B cell (primary cell): ENCODE measurements around the gene RPS26. TPM values are rescaled to one million over a fixed set of nuclear protein-coding genes. Genes with fewer than 3 reads are reported as not detected.

ENCODE experiments used
- ATAC-seq: fragments of 200-7000 bp; cut with Tn5 transposase; one replicate; pipeline ENCODE4 v1.10.0; 2021; ENCODE audit warnings: low read depth, mild to moderate bottlenecking, moderate number of reproducible peaks, moderate library complexity
- CTCF ChIA-PET: fragments of 350-600 bp; sonication (Branson Sonifier 250); formaldehyde crosslinking; loops from one replicate; lab custom pipeline; 2021; ENCODE audit warnings: antibody characterized with exemption, inconsistent platforms; lab: Charles Lee
- POLR2A ChIA-PET: fragments of 350-600 bp; sonication (Branson Sonifier 250); formaldehyde crosslinking; loops from one replicate; lab custom pipeline; 2021; ENCODE audit warnings: antibody characterized with exemption; lab: Charles Lee
- DNase-seq: peaks from one replicate; pipeline ENCODE4 v3.0.0; 2013
- H2AFZ ChIP-seq: 2 replicates; pipeline ENCODE4 v1.6.1; 2012; ENCODE audit warnings: mild to moderate bottlenecking, low read depth, low read length; ENCODE audit not compliant: insufficient read depth, poor library complexity, severe bottlenecking
- H3K27ac ChIP-seq, 2 donors: 1 replicate in 1 of 2; 2 replicates in 1 of 2; pipeline ENCODE4 v1.5.1; 2012 to 2013; ENCODE audit warnings: low read length in 2 of 2, mild to moderate bottlenecking in 2 of 2, moderate library complexity in 1 of 2
- H3K27me3 ChIP-seq, 4 experiments: fragments of 200-600 bp in 1 of 4; sonication (generic) in 1 of 4; replicated peaks in 1 of 4; 1 replicate in 2 of 4; 2 replicates in 2 of 4; pipeline versions ENCODE4 v1.6.1 to v1.7.0; 2013 to 2016; ENCODE audit warnings: low read length in 3 of 4, mild to moderate bottlenecking in 2 of 4, mixed read lengths in 1 of 4, moderate library complexity in 1 of 4; ENCODE audit not compliant: insufficient read depth in 4 of 4, control insufficient read depth in 3 of 4; ENCODE audit errors: control extremely low read depth in 1 of 4
- H3K36me3 ChIP-seq, 2 experiments: replicated peaks in 1 of 2; 1 replicate in 1 of 2; 2 replicates in 1 of 2; pipeline versions ENCODE4 v1.6.1 to v1.7.1; 2013; ENCODE audit warnings: low read length in 1 of 2; ENCODE audit not compliant: insufficient read depth in 2 of 2, control insufficient read depth in 1 of 2; ENCODE audit errors: control extremely low read depth in 1 of 2, extremely low read depth in 1 of 2
- H3K4me1 ChIP-seq, 2 donors: fragments of 200-600 bp in 1 of 2; sonication (generic) in 1 of 2; 1 replicate in 1 of 2; 2 replicates in 1 of 2; pipeline versions ENCODE4 v1.5.1 to v1.6.1; 2013 to 2017; ENCODE audit warnings: low read length in 2 of 2; ENCODE audit not compliant: control insufficient read depth in 2 of 2, insufficient read depth in 2 of 2
- H3K4me2 ChIP-seq: replicated peaks from 2 replicates; pipeline ENCODE3; 2012; ENCODE audit warnings: mild to moderate bottlenecking, low read depth, low read length; ENCODE audit not compliant: poor library complexity, severe bottlenecking
- H3K4me3 ChIP-seq, 5 experiments: fragments of 200-600 bp in 1 of 5; sonication (generic) in 1 of 5; 1 replicate in 3 of 5; 2 replicates in 2 of 5; pipeline versions ENCODE4 v1.5.1 to v1.7.0; 2011 to 2016; ENCODE audit warnings: low read length in 4 of 5, mild to moderate bottlenecking in 4 of 5, low read depth in 2 of 5, control low read depth in 1 of 5, moderate library complexity in 1 of 5; ENCODE audit not compliant: insufficient read depth in 1 of 5; ENCODE audit errors: control extremely low read depth in 1 of 5, extremely low read depth in 1 of 5
- H3K79me2 ChIP-seq: fragments of 200-600 bp; sonication (generic); one replicate; pipeline ENCODE4 v1.6.0; 2016; ENCODE audit warnings: low read length; ENCODE audit not compliant: control insufficient read depth, insufficient read depth
- H3K9ac ChIP-seq: fragments of 200-600 bp; sonication (generic); 2 replicates; pipeline ENCODE4 v1.6.1; 2017; ENCODE audit warnings: mild to moderate bottlenecking, low read length, moderate library complexity
- H3K9me3 ChIP-seq, 3 donors: one replicate each; pipeline versions ENCODE4 v1.6.1 to v1.7.1; 2013; ENCODE audit warnings: low read length in 2 of 3; ENCODE audit not compliant: control insufficient read depth in 2 of 3, insufficient read depth in 1 of 3; ENCODE audit errors: control extremely low read depth in 1 of 3
- H4K20me1 ChIP-seq: 2 replicates; pipeline ENCODE4 v1.6.0; 2012; ENCODE audit warnings: mild to moderate bottlenecking, low read length; ENCODE audit not compliant: insufficient read depth, control insufficient read depth, poor library complexity, severe bottlenecking
- H3K27ac Mint-ChIP-seq: one replicate; pipeline ENCODE4 v1.8.0; 2021; ENCODE audit warnings: mixed read lengths
- H3K27me3 Mint-ChIP-seq: one replicate; pipeline ENCODE4 v1.8.0; 2021; ENCODE audit warnings: mixed read lengths
- H3K4me1 Mint-ChIP-seq: one replicate; pipeline ENCODE4 v1.8.0; 2021; ENCODE audit warnings: mixed read lengths
- H3K4me3 Mint-ChIP-seq: one replicate; pipeline ENCODE4 v1.8.0; 2021; ENCODE audit warnings: mixed read lengths
- H3K9me3 Mint-ChIP-seq: one replicate; pipeline ENCODE4 v1.8.0; 2022; ENCODE audit warnings: mixed read lengths; ENCODE audit not compliant: insufficient read depth
- EZH2 ChIP-seq: IDR thresholded peaks from 2 replicates; pipeline ENCODE4 v1.6.1; 2012; ENCODE audit warnings: borderline replicate concordance, low read depth, mild to moderate bottlenecking, moderate library complexity, low read length; ENCODE audit not compliant: insufficient read depth, poor library complexity, severe bottlenecking
- WGBS: methylation state at CpG from one replicate; pipeline ENCODE4 v1.1.5; 2013; ENCODE audit warnings: missing lambda C conversion rate; ENCODE audit not compliant: insufficient coverage; 5-methylcytosine and 5-hydroxymethylcytosine counted together
- intact Hi-C: fragments of 100-400 bp; cut with micrococcal nuclease; formaldehyde crosslinking; loops from one replicate; pipeline ENCODE4 v1.10.0; 2022
- polyA plus RNA-seq: library from polyadenylated mRNA; depleted of rRNA; stranded (reverse); fragments of >200 nt; gene quantifications from 2 replicates; pipeline ENCODE4 v1.2.3, GENCODE V29; 2012
- total RNA-seq, 2 donors: library from RNA; stranded (reverse); fragments of 120-200 nt in 1 of 2; gene quantifications; 1 replicate in 1 of 2; 2 replicates in 1 of 2; pipeline versions ENCODE4 v1.2.3 to v1.2.4, GENCODE V29; 2013 to 2022
- TF ChIP-seq, protein P1 (sequence below): fragments of 200-600 bp; IDR thresholded peaks from one replicate; pipeline ENCODE4 v1.8.0; 2022; ENCODE audit warnings: antibody characterized with exemption, mild to moderate bottlenecking

Gene RPS26
- total and polyA plus RNA-seq, 2 donors (not counting 1 experiment from before 2014, with no cell fraction given) = 21.0 to 549 TPM

DNA sequence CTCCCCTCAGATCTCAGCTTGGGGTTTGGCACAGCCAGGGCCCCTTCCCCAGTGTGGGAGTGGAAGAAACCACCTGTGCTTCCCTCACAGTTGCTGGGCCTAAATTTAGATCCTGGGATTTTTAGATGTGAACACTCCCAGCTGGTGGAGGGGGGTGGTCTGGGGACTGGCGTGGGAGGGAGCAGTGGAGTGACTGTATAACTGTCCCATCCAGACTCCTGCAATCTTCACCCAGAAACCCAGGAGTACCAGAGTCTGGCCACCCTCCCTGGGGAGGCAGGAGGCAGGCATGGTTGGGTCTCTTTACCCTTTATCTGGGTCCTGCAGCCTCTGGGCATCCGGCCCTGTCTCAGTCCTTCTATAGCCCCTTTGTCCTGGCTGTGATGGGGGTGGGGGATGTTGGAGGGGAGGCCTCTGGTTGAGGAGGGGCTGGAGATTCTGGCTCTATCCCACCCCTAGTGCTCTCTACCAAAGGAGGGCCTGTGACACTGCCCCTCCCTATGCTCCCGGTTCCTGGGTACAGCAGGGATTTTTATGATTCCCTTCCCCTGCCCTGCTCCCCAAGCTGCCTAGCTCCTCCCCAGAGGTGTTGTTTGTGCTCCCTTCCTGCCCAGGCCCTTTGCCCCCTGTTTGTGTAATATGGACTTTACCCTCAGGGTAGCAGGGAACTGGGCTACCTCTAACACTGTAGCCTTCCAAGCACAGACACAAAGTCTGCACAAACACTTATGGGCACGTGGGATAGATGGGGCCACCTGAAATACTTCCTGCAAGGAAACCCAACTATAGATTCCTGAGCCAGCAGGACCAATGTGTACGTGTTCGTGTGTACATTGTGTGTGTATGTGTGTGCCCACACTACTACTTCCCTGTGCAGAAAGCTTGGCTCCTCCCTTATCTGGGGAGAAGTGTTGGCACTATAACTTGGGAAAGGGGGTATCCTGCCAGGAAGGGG, 40.0 kb downstream of the RPS26 start:
- DNase-seq = no peak
- Mint-ChIP-seq H3K4me1 (peaks cover 12% of the 10 kb centered on the region), H3K27me3 (peaks cover 23% of the 10 kb centered on the region), H3K4me3 (peak overlapping the region; percentile 10), H3K27ac (no peak overlapping the region), H3K9me3 (no peaks in the 10 kb centered on the region)
- POLR2A ChIA-PET = no interaction called here
- no peak overlapping the region for H3K4me3 ChIP-seq
- no peaks in the 10 kb centered on the region for H3K36me3 ChIP-seq
- H3K4me1 ChIP-seq = peaks cover 18 to 22% of the 10 kb centered on the region in 2 donors
- H3K27ac ChIP-seq = no peak overlapping the region
- no peaks in the 10 kb centered on the region for H3K79me2 ChIP-seq
- intact Hi-C loops = no loop called here
- ATAC-seq = no peak
- CTCF ChIA-PET = interaction anchor here (1.4 kb wide), 1 partner anchor 36 kb away, joined by 3 read pairs; the partner anchor contains the start of gene ZC3H10
- no peaks in the 10 kb centered on the region for H4K20me1 ChIP-seq
- H3K27me3 ChIP-seq = peaks cover 0 to 46% (median 17%) of the 10 kb centered on the region in 4 experiments
- no peak overlapping the region for H2AFZ ChIP-seq
- TF ChIP-seq, protein P1, sequence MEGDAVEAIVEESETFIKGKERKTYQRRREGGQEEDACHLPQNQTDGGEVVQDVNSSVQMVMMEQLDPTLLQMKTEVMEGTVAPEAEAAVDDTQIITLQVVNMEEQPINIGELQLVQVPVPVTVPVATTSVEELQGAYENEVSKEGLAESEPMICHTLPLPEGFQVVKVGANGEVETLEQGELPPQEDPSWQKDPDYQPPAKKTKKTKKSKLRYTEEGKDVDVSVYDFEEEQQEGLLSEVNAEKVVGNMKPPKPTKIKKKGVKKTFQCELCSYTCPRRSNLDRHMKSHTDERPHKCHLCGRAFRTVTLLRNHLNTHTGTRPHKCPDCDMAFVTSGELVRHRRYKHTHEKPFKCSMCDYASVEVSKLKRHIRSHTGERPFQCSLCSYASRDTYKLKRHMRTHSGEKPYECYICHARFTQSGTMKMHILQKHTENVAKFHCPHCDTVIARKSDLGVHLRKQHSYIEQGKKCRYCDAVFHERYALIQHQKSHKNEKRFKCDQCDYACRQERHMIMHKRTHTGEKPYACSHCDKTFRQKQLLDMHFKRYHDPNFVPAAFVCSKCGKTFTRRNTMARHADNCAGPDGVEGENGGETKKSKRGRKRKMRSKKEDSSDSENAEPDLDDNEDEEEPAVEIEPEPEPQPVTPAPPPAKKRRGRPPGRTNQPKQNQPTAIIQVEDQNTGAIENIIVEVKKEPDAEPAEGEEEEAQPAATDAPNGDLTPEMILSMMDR = no peak
- TF ChIP-seq EZH2 = no peak
- WGBS = 90% methylated on average over 2 of the region's 6 CpGs
- no peak overlapping the region for H3K9ac ChIP-seq
- H3K9me3 ChIP-seq = peaks cover 0 to 12% (median 0%) of the 10 kb centered on the region in 3 donors
- H3K4me2 ChIP-seq = no peak overlapping the region

DNA sequence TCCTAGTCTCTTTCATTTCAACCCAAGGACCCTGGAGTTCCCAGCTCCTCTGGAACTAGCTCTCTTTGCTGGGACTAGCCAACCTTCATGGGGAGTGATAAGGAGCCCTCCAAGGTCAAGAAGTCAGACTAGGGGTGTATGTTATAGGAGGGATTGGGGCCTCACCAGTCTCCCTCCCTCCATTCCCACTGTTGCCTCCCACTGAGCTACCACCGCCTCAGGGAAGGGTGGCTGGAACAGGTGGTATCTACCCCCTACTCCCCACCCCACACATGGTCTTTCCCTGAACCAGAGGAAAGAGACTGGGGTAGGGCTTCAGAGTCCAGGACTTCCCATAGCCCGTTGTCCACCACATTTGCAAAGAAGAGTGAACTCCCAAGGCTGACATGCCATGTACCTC, 40.7 kb downstream of the RPS26 start:
- H2AFZ ChIP-seq = no peak overlapping the region
- intact Hi-C loops = no loop called here
- no peaks in the 10 kb centered on the region for H3K79me2 ChIP-seq
- H3K9me3 Mint-ChIP-seq = no peaks in the 10 kb centered on the region
- H3K36me3 ChIP-seq = no peaks in the 10 kb centered on the region
- H3K4me1 ChIP-seq = peaks cover 18 to 22% of the 10 kb centered on the region in 2 donors
- no peak for ATAC-seq
- H3K27me3 Mint-ChIP-seq = peaks cover 23% of the 10 kb centered on the region
- peaks cover 0 to 46% (median 17%) of the 10 kb centered on the region in 4 experiments for H3K27me3 ChIP-seq
- no peaks in the 10 kb centered on the region for H4K20me1 ChIP-seq
- H3K4me3 ChIP-seq = no peak overlapping the region
- H3K9me3 ChIP-seq = peaks cover 0 to 12% (median 0%) of the 10 kb centered on the region in 3 donors
- no CpG with 5 or more reads among the region's 2 CpGs for WGBS
- peaks cover 12% of the 10 kb centered on the region for H3K4me1 Mint-ChIP-seq
- POLR2A ChIA-PET = no interaction called here
- H3K27ac ChIP-seq = no peak overlapping the region
- no peak overlapping the region for H3K4me2 ChIP-seq
- no peak overlapping the region for H3K27ac Mint-ChIP-seq
- CTCF ChIA-PET = no interaction called here
- H3K9ac ChIP-seq = no peak overlapping the region
- no peak overlapping the region for H3K4me3 Mint-ChIP-seq
- TF ChIP-seq, protein P1 = no peak
- TF ChIP-seq EZH2 = no peak
- no peak for DNase-seq
